Keratinocyte (primary cell): ENCODE data around the gene CFLAR. TPM values are rescaled to one million over a fixed set of nuclear protein-coding genes. Genes with fewer than 3 reads are reported as not detected.

Experiments
- DNase-seq: peaks from one replicate; pipeline ENCODE4 v3.0.0-alpha.2; 2011; ENCODE audit warnings: low read depth, missing footprints, low spot score
- FAIRE-seq: peaks from 2 replicates; lab custom pipeline; 2011; peaks lifted over from hg19 to GRCh38; lab: Jason Lieb, UNC
- H2AFZ ChIP-seq: 2 replicates; pipeline ENCODE4 v1.6.0; 2012; ENCODE audit warnings: low read length, control low read depth, inconsistent platforms; ENCODE audit not compliant: control insufficient read depth
- H3K27ac ChIP-seq: 2 replicates; pipeline ENCODE4 v1.5.1; 2011; ENCODE audit warnings: low read length; ENCODE audit not compliant: control insufficient read depth, insufficient read depth
- H3K27me3 ChIP-seq: 3 replicates; pipeline ENCODE4 v1.6.0; 2011; ENCODE audit warnings: low read length; ENCODE audit not compliant: control insufficient read depth, insufficient read depth; ENCODE audit errors: extremely low read depth
- H3K36me3 ChIP-seq, 2 experiments: 2 replicates in 1 of 2; 3 replicates in 1 of 2; pipeline ENCODE4 v1.5.1; 2011; ENCODE audit warnings: low read length in 2 of 2, mild to moderate bottlenecking in 1 of 2; ENCODE audit not compliant: control insufficient read depth in 2 of 2, insufficient read depth in 2 of 2; ENCODE audit errors: extremely low read depth in 1 of 2
- H3K4me1 ChIP-seq: 3 replicates; pipeline ENCODE4 v1.5.1; 2011; ENCODE audit warnings: low read length; ENCODE audit not compliant: control insufficient read depth, insufficient read depth; ENCODE audit errors: extremely low read depth
- H3K4me2 ChIP-seq: 3 replicates; pipeline ENCODE4 v1.6.0; 2011; ENCODE audit warnings: low read depth, low read length; ENCODE audit not compliant: control insufficient read depth, insufficient read depth; ENCODE audit errors: extremely low read depth
- H3K4me3 ChIP-seq, 3 experiments: fragments of 200-600 bp in 1 of 3; sonication (generic) in 1 of 3; 2 replicates in 2 of 3; 3 replicates in 1 of 3; pipeline ENCODE4 v1.5.1; 2011 to 2016; ENCODE audit warnings: low read length in 3 of 3, mild to moderate bottlenecking in 3 of 3, control low read depth in 2 of 3, inconsistent platforms in 1 of 3, low read depth in 1 of 3, mixed read lengths in 1 of 3, mixed run types in 1 of 3, moderate library complexity in 1 of 3; ENCODE audit not compliant: control insufficient read depth in 2 of 3, insufficient read depth in 2 of 3; ENCODE audit errors: extremely low read depth in 1 of 3
- H3K79me2 ChIP-seq: 2 replicates; pipeline ENCODE4 v1.6.0; 2012; ENCODE audit warnings: low read length; ENCODE audit not compliant: control insufficient read depth, insufficient read depth
- H3K9ac ChIP-seq: 3 replicates; pipeline ENCODE4 v1.6.0; 2011; ENCODE audit warnings: low read length; ENCODE audit not compliant: control insufficient read depth, insufficient read depth; ENCODE audit errors: extremely low read depth
- H3K9me1 ChIP-seq: 3 replicates; pipeline ENCODE4 v1.6.0; 2011; ENCODE audit warnings: low read length; ENCODE audit not compliant: control insufficient read depth, insufficient read depth; ENCODE audit errors: extremely low read depth
- H3K9me3 ChIP-seq: 2 replicates; pipeline ENCODE4 v1.5.1; 2012; ENCODE audit warnings: low read depth, low read length; ENCODE audit not compliant: control insufficient read depth
- H4K20me1 ChIP-seq: 3 replicates; pipeline ENCODE4 v1.6.0; 2011; ENCODE audit warnings: low read length; ENCODE audit not compliant: control insufficient read depth, insufficient read depth; ENCODE audit errors: extremely low read depth
- EZH2 ChIP-seq: IDR thresholded peaks from one replicate; pipeline ENCODE4 v1.6.1; 2012; ENCODE audit warnings: inconsistent platforms, mild to moderate bottlenecking, low read length, moderate library complexity
- dilution Hi-C: fragments of 300-500 bp; cut with MboI; formaldehyde crosslinking; loops from one replicate; pipeline ENCODE4 v1.7.0; 2020; ENCODE audit warnings: low sequenced_read_pairs; ENCODE audit not compliant: extremely low pct_ligation_motif_present
- polyA plus RNA-seq, 5 experiments: library from polyadenylated mRNA; depleted of rRNA in 3 of 5; stranded (reverse) in 3 of 5; stranded (forward) in 1 of 5; unstranded in 1 of 5; fragments of >200 nt; gene quantifications; 1 replicate in 1 of 5; 2 replicates in 3 of 5; 3 replicates in 1 of 5; pipeline versions ENCODE4 v1.2.1 to v1.2.3, GENCODE V29; 2011 to 2012; ENCODE audit warnings: missing spikeins in 2 of 5, low read depth in 1 of 5, low replicate concordance in 1 of 5
- TF ChIP-seq, protein P1 (sequence below), 3 experiments: IDR thresholded peaks in 1 of 3; conservative IDR thresholded peaks in 1 of 3; optimal IDR thresholded peaks in 1 of 3; 2 replicates in 2 of 3; 3 replicates in 1 of 3; pipeline versions ENCODE3 to v1.5.1; 2011; ENCODE audit warnings: low read length in 3 of 3, mild to moderate bottlenecking in 3 of 3, moderate library complexity in 2 of 3, control low read depth in 1 of 3, inconsistent platforms in 1 of 3; ENCODE audit not compliant: insufficient read depth in 2 of 3; ENCODE audit errors: extremely low read depth in 1 of 3

CFLAR gene
- polyA plus RNA-seq, 1 donor (not counting 4 experiments of a cell fraction or from before 2014, with no cell fraction given): 37.3 TPM

GRCh38 chr2:201127152-201127511 lies 11.2 kb downstream of the CFLAR start:
- FAIRE-seq (no peak), DNase-seq (no peak)
- Histone ChIP-seq H3K9me3 (no peaks in the 10 kb centered on the region), H3K9me1 (no peaks in the 10 kb centered on the region), H4K20me1 (no peaks in the 10 kb centered on the region), H2AFZ (no peak overlapping the region), H3K27ac (peak overlapping the region; percentile 74), H3K27me3 (no peaks in the 10 kb centered on the region), H3K36me3 (no peaks in the 10 kb centered on the region), H3K4me2 (peak overlapping the region; percentile 49), H3K9ac (peak overlapping the region; percentile 45), H3K4me3 (no peak overlapping the region), H3K4me1 (peaks cover 80% of the 10 kb centered on the region), H3K79me2 (peaks cover 61% of the 10 kb centered on the region)
- dilution Hi-C loops: no loop called here
- TF ChIP-seq, protein P1, sequence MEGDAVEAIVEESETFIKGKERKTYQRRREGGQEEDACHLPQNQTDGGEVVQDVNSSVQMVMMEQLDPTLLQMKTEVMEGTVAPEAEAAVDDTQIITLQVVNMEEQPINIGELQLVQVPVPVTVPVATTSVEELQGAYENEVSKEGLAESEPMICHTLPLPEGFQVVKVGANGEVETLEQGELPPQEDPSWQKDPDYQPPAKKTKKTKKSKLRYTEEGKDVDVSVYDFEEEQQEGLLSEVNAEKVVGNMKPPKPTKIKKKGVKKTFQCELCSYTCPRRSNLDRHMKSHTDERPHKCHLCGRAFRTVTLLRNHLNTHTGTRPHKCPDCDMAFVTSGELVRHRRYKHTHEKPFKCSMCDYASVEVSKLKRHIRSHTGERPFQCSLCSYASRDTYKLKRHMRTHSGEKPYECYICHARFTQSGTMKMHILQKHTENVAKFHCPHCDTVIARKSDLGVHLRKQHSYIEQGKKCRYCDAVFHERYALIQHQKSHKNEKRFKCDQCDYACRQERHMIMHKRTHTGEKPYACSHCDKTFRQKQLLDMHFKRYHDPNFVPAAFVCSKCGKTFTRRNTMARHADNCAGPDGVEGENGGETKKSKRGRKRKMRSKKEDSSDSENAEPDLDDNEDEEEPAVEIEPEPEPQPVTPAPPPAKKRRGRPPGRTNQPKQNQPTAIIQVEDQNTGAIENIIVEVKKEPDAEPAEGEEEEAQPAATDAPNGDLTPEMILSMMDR (optimal IDR thresholded peaks at IDR 0.05 in 1 of 3, IDR thresholded peaks at IDR 0.05 in 1 of 3, conservative IDR thresholded peaks at IDR 0.05 in 1 of 3; ENCODE audit: extremely low read depth in 1 of 3, insufficient read depth in 2 of 3, low read length in 3 of 3): no peak
- TF ChIP-seq EZH2: no peak

DNA sequence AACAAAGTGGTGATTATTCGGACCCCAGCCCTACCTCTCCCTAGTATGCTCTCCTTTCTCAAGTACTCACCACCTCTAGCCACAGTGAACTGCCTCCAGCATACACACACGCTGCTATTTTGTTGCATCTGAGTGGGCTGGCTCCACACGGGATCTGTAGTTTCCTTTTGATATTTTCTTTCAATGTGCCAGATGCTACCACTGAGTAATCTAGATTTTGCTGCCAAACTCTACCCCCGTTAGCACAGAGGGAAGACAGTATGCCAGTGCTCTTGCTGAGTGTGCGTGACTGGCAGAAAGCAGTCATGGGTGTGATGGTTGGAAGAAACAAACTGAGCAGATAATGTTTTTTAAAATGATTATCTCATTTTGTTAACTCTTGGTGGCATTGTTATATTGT lies 11.6 kb downstream of the CFLAR start:
- no peaks in the 10 kb centered on the region for H3K9me3 ChIP-seq
- H3K4me1 ChIP-seq: peaks cover 85% of the 10 kb centered on the region
- H4K20me1 ChIP-seq: no peaks in the 10 kb centered on the region
- H3K9me1 ChIP-seq: no peaks in the 10 kb centered on the region
- TF ChIP-seq, protein P1 (optimal IDR thresholded peaks at IDR 0.05 in 1 of 3, IDR thresholded peaks at IDR 0.05 in 1 of 3, conservative IDR thresholded peaks at IDR 0.05 in 1 of 3; ENCODE audit: extremely low read depth in 1 of 3, insufficient read depth in 2 of 3, low read length in 3 of 3): no peak
- no peak for TF ChIP-seq EZH2
- peak overlapping the region; percentile 74 for H3K27ac ChIP-seq
- peak overlapping the region; percentile 49 for H3K4me2 ChIP-seq
- no peak overlapping the region for H3K4me3 ChIP-seq
- dilution Hi-C loops: no loop called here
- H3K27me3 ChIP-seq: no peaks in the 10 kb centered on the region
- H3K9ac ChIP-seq: peak overlapping the region; percentile 45
- H3K79me2 ChIP-seq: peaks cover 59% of the 10 kb centered on the region
- FAIRE-seq: no peak
- H3K36me3 ChIP-seq: peaks cover 0 to 2% of the 10 kb centered on the region in 2 experiments
- no peak overlapping the region for H2AFZ ChIP-seq
- no peak for DNase-seq
